AG04450 (cell line): ENCODE results near the gene CCDC63. TPM values are rescaled to one million over a fixed set of nuclear protein-coding genes. Genes with fewer than 3 reads are reported as not detected.

Source experiments
- CTCF ChIA-PET: fragments of 300-600, 350-600 bp; formaldehyde crosslinking; extraction: SDS; loops from one replicate; lab custom pipeline; 2022; ENCODE audit warnings: antibody characterized with exemption, inconsistent platforms; lab: Charles Lee
- POLR2A ChIA-PET: fragments of 350-600 bp; formaldehyde crosslinking; extraction: SDS; loops from one replicate; lab custom pipeline; 2021; ENCODE audit warnings: antibody characterized with exemption, inconsistent platforms; lab: Yijun Ruan, JAX
- DNase-seq: peaks from one replicate; pipeline ENCODE4 v3.0.0-alpha.2; 2011; ENCODE audit warnings: low read depth, low spot score
- H3K27ac ChIP-seq: one replicate; pipeline ENCODE4 v1.5.1; 2012; ENCODE audit warnings: low read depth, low read length, control low read depth
- H3K27me3 ChIP-seq: one replicate; pipeline ENCODE4 v1.6.0; 2012; ENCODE audit warnings: low read length; ENCODE audit not compliant: control insufficient read depth, insufficient read depth
- H3K4me3 ChIP-seq: 2 replicates; pipeline ENCODE4 v1.5.1; 2011; ENCODE audit warnings: mild to moderate bottlenecking, low read depth, low read length, control low read depth
- H3K9me3 ChIP-seq: 2 replicates; pipeline ENCODE4 v1.5.1; 2012; ENCODE audit warnings: low read length; ENCODE audit not compliant: control insufficient read depth, insufficient read depth
- polyA plus RNA-seq: library from polyadenylated mRNA; depleted of rRNA; stranded (reverse); fragments of >200 nt; gene quantifications from 2 replicates; pipeline ENCODE4 v1.2.3, GENCODE V29; 2011
- TF ChIP-seq, protein P1 (sequence below): IDR thresholded peaks from 2 replicates; pipeline ENCODE4 v1.5.1; 2011; ENCODE audit warnings: low read depth, low read length, control low read depth, inconsistent platforms

Gene CCDC63
- polyA plus RNA-seq, 1 experiment = not detected

DNA sequence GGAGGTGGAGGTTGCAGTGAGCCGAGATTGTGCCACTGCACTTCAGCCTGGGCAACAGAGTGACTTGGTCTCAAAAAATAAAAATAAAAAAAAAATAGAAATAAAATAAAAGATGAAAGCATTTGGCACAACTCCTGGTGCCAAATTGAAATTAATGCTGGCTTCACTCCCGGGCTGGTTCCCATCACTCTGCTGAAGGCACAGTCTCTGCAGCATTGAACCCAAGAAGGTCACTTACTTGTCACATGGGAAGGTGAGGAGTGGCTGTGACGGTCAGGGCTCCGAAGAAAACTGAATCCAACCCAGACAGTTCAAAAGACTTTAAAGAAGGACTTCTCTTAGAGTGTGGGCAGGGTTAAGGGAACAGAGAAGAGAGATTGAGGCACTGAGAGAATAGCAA is 10.5 kb upstream of the CCDC63 start:
- H3K4me3 ChIP-seq = no peak overlapping the region
- no peak overlapping the region for H3K27ac ChIP-seq
- ChIA-PET POLR2A (no interaction called here), CTCF (interaction anchor here (0.6 kb wide), 1 partner anchor 112 kb away, joined by 3 read pairs; no protein-coding TSS in a partner anchor)
- TF ChIP-seq, protein P1, sequence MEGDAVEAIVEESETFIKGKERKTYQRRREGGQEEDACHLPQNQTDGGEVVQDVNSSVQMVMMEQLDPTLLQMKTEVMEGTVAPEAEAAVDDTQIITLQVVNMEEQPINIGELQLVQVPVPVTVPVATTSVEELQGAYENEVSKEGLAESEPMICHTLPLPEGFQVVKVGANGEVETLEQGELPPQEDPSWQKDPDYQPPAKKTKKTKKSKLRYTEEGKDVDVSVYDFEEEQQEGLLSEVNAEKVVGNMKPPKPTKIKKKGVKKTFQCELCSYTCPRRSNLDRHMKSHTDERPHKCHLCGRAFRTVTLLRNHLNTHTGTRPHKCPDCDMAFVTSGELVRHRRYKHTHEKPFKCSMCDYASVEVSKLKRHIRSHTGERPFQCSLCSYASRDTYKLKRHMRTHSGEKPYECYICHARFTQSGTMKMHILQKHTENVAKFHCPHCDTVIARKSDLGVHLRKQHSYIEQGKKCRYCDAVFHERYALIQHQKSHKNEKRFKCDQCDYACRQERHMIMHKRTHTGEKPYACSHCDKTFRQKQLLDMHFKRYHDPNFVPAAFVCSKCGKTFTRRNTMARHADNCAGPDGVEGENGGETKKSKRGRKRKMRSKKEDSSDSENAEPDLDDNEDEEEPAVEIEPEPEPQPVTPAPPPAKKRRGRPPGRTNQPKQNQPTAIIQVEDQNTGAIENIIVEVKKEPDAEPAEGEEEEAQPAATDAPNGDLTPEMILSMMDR = no peak
- H3K27me3 ChIP-seq = no peaks in the 10 kb centered on the region
- H3K9me3 ChIP-seq = no peaks in the 10 kb centered on the region
- DNase-seq = no peak

DNA sequence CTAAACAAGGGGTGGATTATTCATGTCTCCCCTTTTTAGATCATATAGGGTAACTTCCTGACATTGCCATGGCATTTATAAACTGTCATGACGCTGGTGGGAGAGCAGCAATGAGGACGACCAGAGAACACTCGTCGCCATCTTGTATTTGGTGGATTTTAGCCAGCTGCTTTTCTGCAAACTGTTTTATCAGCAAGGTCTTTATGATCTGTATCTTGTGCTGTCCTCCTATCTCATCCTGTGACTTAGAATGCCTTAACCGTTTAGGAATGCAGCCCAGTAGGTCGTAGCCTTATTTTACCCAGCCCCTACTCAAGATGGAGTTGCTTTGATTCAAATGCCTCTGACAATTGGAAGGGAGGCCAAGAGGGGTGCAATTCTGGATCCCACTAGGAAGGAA is 5.8 kb upstream of the CCDC63 start:
- ChIA-PET CTCF (no interaction called here), POLR2A (no interaction called here)
- TF ChIP-seq, protein P1 = no peak
- Histone ChIP-seq H3K27ac (no peak overlapping the region), H3K9me3 (no peaks in the 10 kb centered on the region), H3K27me3 (peaks cover 11% of the 10 kb centered on the region), H3K4me3 (no peak overlapping the region)
- DNase-seq = no peak

DNA sequence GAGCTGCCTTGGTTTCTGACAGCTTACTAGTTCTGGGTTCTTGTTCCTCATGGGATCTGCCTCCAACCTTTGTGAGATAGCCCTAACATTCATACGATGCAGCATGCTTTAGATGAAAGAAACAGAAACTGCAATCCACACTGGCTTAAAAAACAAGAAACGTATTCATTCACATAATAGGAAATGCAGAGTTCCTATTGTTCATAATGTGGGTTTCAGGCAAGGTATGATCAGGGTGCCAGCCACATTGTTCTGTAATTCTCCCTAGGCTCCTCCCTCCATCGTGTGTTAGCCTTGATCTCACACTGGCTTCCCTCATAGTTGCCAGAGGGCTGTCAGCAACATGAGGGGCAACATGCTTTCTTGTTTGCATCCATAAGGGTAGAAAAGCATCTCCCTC is 2.7 kb upstream of the CCDC63 start:
- H3K4me3 ChIP-seq = no peak overlapping the region
- H3K27ac ChIP-seq = no peak overlapping the region
- DNase-seq = no peak
- TF ChIP-seq, protein P1 = no peak
- no peaks in the 10 kb centered on the region; the same call in 1 of the 2 replicates for H3K9me3 ChIP-seq
- POLR2A ChIA-PET = no interaction called here
- H3K27me3 ChIP-seq = peaks cover 22% of the 10 kb centered on the region
- CTCF ChIA-PET = no interaction called here

DNA sequence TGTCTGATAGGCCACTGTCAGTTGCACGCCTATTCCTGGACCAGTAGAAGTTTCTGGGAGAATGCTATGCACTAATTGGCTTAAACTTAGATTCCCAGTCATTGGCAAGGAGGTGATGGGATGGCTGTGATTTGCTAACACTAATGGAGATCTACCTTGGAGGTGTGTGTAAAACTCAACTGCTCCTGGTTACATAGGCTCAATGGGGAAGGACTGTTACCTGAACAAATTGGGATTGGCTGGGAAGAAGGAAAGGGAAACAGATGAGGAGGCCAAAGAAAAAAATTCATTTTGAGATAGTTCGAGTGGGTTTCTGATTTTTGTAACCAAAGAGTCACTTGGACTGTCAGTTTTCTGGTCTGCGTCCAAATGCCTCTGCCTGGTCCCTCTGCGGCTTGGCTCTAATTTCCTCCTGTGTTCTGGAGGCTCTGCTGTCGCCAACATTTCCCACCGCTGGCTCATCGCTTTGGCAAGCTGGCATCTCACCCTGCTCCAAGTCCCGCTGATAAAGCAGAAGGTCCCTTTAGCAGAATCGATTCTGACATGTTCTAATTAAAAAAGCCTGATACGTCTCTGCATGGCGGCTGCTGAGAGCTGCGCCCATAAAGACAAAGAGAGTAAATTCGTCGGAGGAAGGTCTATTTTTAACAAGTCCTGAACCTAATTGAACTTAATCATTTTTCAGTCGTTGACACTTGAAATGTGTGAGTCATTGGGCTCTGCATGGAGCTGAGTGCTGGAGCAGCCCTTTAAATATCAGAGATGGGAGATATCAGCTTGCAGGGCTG is 2.0 kb upstream of the CCDC63 start:
- peaks cover 22% of the 10 kb centered on the region for H3K27me3 ChIP-seq
- no peak overlapping the region for H3K4me3 ChIP-seq
- no peaks in the 10 kb centered on the region; the same call in 1 of the 2 replicates for H3K9me3 ChIP-seq
- H3K27ac ChIP-seq = no peak overlapping the region
- DNase-seq = no peak
- TF ChIP-seq, protein P1 = no peak
- POLR2A ChIA-PET = no interaction called here
- CTCF ChIA-PET = no interaction called here

DNA sequence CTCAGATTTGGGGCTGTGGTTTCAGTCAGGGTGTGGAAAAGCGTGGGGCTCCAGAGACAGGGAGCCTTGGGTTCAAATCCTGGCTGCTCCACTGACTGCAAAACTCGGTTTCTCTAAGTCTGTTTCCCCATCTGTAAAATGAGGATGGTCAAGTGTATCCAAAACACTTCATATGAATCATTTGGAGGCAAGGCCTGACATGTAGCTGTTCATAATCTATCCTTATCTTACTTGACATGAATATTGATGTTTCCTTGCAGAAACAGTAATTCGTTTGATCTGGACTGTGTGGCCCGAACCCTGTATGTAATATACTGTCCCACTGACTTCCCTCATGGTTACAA is 1.5 kb upstream of the CCDC63 start:
- Histone ChIP-seq H3K27ac (no peak overlapping the region), H3K4me3 (no peak overlapping the region), H3K27me3 (peaks cover 22% of the 10 kb centered on the region), H3K9me3 (no peaks in the 10 kb centered on the region; the same call in 1 of the 2 replicates)
- ChIA-PET POLR2A (no interaction called here), CTCF (no interaction called here)
- no peak for DNase-seq
- TF ChIP-seq, protein P1 = no peak
